CD4-positive, alpha-beta T cell treated with Interleukin-2 at 100 ng/mL for 4 hours (primary cell): ENCODE measurements around the gene RAP1GAP2.
"Not testable (repeated sequence)": the region's sequence is repeated elsewhere in the genome, so short reads cannot be mapped to it uniquely, and the experiment has no call there.

Source experiments
- DNase-seq: peaks from one replicate; pipeline ENCODE4 v3.0.0-alpha.2; 2020; ENCODE audit warnings: low spot score

Gene RAP1GAP2

DNA sequence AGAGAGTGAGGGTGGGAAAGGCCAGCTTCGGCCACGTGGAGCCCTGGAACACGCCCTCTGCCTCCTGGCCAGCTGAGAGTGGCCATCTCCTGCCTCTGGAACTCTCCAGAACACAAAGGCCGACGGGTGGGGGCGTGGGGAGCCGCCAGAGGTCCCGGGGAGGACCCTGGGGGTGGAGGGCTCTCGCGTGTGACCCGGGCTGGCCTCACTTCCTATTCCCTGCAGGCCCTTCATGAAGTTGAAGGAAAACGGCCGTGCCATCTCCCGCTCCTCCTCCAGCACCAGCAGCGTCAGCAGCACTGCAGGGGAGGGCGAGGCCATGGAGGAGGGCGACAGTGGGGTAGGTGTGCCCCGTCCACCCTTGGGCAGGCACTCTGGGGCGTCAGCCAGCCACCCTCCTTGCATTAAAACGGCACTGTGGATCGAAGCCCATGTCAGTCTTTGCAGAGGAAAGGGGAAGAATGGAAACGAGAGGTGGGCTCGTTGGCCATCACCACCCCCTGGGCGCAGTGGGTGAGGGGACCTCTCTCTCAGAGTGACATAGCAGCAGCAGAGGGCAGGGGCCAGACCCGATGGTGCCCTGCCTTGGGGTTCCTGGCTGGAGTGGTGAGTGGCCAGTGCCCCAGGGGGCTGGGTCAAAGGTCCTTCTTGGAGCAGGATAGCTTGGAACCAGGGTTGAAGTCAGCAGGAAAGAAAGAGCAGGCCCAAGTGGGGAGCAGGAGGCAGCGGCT, 230.1 kb downstream of the RAP1GAP2 start:
- DNase-seq, result no peak

DNA sequence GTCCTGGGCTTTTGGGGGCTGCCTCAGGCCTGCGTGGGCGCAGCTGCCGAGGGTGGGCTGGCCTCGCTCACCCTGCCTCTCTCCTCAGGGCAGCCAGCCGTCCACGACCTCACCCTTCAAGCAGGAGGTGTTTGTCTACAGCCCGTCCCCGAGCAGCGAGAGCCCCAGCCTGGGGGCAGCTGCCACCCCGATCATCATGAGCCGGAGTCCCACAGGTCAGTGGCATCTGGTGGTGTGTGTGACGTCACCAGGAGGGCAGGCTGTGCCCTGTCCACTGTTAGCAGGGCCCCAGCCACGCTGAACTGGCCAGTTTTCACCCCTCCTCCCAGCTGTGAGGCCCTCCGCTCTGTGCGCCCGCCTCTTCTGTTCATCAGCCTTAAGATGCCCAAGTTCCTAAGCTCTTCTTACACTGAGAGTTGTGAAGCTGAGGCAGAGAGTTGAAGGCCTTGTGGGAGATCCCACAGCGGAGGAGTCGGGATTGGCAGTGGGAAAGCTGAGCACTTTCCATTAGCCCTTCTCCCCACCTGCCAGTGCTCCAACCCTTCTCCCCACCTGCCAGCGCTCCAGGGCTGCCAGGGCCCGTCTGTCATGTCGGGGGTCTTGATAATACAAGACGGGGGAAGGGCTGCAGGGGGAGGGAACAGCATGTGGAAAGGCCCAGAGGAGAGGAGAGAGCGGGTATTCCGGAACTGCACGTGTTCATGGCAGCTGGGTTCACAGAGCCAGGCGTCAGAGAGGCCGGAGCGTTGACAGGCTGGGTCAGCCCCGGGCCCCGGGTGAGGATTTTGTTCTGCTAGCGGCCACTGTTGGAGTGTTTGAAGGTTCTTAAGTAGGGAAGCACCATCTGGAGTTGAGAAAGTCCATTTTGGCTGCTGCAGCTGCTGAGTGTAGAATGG, 230.9 kb downstream of the RAP1GAP2 start:
- no peak for DNase-seq

DNA sequence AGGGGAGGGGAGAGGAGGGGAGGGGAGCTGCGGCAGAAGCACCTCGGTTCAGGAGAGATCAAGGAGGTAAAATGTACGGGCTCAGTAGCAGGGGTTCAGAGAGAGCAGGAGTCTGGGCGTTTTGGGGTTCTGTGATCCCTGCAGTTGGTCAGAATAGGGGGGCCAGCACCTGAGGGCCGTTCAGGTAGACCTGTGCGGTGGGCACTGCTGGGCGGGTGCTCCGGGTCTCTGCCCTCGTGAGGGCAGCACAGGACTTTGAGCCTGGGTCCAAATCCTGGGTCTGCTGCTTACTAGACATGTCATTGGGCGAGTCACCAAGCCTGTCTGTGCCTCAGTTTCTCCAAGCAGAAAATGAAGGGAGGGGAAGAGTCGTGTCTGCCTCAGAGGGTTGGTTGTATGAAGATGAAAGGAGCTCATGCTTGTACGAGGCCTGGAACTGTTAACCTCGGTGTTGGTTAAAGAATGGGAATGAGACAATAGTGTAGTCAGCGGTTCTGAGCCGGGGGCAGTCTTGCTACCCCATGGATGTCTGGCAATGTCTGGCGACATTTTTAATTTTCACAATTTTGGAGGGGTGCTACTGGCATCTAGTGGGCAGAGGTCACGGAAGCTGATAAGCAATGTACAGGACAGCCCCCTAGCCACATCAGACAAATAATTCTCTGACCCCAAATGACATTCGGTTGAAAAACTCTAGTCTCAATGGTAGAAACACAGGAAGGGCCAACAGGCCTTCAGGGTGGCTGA, 231.7 kb downstream of the RAP1GAP2 start:
- DNase-seq, result no peak

DNA sequence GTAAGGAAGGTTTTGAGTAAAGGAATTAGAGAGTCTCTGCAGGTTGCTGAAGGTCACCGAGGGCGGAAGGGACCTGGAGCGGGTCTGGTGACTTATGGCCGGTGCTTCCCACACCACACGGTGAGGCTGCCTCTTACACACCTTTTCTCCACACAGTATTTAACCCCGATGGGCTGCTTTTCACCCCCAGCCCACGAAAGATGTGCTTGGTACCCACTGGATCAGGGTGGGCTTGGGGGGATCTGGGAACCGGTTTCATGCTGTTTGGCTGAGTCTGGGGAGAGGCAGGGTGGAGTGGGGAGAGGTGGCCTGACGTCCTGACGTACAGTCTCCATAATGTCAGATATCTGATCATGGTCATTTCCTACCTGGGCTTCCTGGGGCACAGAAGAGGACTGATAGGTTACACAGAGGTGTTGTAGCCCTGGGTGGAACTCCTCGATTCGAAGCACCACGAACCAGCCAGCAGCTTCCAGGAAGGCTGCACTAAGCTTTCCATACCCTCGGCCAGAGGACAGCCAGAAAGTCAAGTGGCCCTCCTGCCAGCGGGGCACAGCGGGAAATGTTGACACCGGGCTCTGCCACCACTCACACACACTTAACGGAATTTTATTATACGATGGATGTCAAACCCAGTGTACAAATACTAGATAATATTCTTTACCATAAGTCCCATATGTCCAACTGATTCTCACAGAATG, 233.1 kb downstream of the RAP1GAP2 start:
- DNase-seq, result no peak

DNA sequence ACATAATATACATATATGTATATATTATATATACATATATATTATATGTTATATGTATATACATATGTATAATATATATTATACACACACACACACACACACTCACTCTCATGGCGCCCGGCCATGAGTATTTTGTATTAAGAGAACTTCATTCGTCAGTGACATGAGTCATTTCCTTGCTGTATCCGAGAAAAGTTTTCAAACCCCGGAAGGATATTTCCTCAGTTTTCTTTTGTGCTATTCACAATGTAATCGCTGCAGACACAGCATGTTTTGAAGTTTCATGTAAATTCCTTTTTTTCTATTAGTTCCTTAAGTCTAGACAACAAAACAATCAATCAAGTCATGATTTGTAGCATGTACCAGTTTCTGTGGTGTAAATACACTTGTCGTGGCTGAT, 233.9 kb downstream of the RAP1GAP2 start:
- DNase-seq, result no peak

- not testable (repeated sequence) for DNase-seq
Measured at GRCh38 chr17:3030852-3031470, 234.7 kb downstream of the RAP1GAP2 start.

GRCh38 chr17:3032258-3033247, 236.3 kb downstream of the RAP1GAP2 start:
- no peak for DNase-seq

- no peak for DNase-seq
Measured at GRCh38 chr17:3033248-3033640, 237.0 kb downstream of the RAP1GAP2 start.

DNA sequence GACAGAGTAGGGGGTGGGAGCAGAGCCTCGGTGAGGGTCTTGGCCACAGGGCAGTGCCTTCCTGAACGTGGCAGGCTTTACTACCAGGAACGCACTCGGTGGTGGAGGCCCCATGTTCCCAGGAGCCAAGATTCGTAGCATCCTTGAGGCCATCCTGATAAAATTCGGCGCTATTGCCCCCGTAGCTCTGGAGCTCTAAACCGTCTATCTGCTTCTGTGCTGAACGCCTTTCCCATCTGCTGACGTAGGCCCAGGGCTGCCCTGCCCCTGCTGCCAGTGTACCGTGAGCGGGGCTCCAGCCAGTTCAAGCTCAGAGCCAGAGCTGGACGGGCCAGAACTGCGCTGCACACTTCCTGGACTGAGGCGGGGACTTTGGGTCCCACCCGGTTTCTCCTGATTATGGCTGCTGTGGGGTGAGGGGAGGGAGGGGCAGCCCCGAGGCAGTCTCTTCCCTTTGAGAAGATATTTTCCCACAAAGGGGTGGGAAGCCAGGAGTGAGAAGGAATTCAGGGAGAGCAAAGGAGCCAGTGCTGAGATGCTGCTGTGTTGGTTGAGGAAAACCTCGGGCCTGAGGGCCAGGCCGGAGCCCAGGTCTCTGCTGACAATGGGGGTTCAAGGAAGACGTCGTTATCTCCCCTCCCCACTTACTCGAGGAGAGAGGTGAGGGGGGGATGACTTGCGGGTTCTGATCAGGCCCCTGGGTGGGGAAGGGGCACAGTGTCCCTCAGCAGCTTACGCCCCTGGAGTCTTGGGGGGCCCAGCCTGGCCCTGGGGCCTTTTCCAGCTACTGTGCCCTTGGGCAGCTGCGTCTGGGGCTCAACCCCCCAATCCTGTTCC, 237.7 kb downstream of the RAP1GAP2 start:
- DNase-seq, result no peak

DNA sequence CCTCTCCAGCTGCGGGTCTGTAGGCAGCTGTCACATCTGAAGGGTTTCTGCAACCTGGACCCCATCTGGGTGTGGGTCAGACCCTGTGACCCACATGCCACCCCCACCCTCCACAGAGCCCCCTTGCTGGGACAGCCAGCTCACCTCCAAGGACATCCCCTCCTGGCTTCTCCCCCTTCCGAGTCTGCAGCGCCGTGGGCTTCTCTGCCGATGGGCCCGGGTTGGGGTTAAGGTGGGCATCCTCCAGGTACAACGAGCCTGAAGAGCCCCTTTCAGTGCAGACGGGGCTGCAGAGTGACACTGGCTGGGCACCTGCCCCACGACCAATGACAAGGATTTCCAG, 238.3 kb downstream of the RAP1GAP2 start:
- no peak for DNase-seq

DNA sequence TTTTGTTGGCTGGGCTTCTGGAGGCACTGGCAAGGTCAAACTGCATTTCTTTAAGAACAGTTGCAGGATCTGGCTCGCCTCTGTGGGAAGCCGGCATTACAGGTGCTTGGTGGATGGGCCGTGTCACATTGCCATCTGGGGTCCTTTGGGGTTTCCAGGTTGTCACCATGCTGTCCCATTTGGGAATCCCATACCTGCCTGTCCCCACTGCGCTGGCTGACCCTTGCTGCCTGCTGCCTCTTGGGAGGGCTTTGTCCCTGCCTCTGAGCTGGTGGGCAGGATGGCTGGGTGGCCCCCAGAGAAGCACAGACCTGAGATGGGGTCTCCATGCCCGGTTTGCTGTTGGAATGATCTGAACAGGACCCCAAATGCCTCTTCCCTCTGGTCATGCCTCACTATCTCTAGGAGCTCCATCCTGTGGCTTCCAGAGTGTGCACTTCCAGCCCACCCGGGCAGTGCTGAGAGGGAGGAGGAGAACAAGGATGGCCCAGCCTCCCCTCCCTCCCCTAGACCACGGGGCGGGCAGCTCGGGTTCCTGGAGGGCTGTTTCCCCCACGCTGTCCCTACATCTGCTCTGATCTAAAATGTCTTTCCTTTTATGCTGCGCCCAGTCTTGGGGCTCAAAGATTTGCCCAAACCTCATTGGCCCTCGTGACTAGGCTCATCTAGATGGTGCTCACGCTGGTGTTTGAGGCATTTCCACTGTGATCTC, 239.2 kb downstream of the RAP1GAP2 start:
- no peak for DNase-seq

DNA sequence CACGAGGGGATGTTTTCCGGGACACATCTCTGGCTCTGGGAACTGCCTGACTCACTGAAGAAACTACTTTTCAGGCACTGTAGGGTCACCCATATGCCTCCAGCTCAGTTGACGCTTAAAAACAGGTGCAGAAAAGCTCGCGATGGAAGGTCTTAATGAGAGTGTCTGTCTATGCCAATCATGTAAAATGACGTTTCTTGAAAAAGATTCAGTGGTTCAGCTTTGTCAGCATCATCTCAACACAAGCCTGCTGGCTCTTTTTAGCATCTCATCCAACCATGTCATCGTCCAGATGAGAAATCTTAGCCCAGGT, 239.7 kb downstream of the RAP1GAP2 start:
- no peak for DNase-seq

DNA sequence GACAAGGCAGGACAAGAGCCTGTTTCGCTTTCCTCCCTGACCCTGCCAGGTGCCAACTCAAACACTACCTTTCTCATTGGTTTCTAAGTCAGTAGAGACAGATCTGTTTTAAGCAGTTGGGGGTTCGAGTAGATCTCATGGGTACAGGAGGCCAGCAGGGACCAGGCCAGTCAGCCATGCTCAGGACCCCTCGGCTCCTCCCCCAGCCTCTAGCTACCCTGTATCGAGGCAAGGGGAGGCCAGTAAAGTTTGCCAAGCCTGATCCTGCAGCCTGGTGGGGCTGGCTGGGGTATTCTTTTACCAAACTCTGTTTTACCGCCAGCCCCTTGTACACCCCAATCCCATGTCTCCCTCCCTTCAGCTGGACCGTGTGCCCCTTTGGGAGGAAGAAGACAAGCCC, 240.6 kb downstream of the RAP1GAP2 start:
- no peak for DNase-seq

GRCh38 chr17:3037259-3037658, 241.0 kb downstream of the RAP1GAP2 start:
- DNase-seq, result no peak

GRCh38 chr17:3038941-3039340, 242.7 kb downstream of the RAP1GAP2 start:
- no peak for DNase-seq

DNA sequence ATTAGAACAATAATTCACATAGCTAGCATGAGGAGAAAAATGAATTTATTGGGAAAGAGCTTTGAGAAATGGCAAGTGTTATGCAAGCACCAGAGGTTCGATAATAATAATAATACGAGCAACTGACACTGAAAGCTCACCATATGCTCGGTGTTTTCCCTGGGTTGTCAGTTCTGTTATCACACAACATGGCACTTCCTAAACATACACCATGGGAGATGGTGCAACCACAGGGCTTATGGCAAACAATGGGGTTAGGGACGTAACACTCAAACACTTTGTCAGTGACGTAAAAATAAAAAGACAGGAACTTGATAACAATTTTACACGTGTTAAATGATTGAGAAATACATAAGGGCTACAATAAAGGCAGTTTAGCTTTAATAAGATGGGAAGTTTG, 243.5 kb downstream of the RAP1GAP2 start:
- DNase-seq, result no peak

GRCh38 chr17:3040882-3041281, 244.6 kb downstream of the RAP1GAP2 start:
- DNase-seq, result no peak

DNA sequence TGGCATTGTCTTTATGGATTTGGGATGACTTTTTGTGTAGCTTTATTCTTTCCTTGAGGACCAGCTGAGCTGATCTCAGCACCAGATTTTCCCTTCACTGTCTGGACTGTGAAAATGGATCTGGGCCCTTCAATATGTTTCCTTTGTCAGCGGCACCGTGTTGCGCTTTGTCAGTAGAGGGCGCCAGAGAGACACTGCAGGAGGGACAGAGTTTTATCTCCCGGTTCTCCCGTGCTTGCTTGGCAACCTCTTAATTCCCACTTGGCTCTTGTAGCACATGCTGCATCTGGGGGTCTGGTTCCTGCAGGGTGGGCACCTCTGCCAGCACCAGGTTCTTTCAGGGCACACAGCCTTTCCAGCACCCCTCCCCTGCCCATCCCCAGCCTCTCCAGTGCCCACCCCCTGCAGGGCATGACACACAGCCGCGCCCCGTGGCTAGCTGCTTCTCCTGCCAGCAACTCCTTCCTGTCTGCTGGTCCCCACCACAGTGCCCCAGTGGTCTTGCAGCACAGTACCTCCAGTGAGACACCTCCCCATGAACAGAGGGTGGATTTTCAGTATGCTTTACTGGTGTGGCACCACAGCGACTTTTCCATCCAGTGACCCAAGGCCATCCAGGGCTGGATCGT, 247.6 kb downstream of the RAP1GAP2 start:
- no peak for DNase-seq

- DNase-seq, result no peak
Measured at GRCh38 chr17:3046753-3047152, 250.5 kb downstream of the RAP1GAP2 start.
